Measurements from ENCODE around the gene SLC4A2.

SLC4A2 gene

DNA sequence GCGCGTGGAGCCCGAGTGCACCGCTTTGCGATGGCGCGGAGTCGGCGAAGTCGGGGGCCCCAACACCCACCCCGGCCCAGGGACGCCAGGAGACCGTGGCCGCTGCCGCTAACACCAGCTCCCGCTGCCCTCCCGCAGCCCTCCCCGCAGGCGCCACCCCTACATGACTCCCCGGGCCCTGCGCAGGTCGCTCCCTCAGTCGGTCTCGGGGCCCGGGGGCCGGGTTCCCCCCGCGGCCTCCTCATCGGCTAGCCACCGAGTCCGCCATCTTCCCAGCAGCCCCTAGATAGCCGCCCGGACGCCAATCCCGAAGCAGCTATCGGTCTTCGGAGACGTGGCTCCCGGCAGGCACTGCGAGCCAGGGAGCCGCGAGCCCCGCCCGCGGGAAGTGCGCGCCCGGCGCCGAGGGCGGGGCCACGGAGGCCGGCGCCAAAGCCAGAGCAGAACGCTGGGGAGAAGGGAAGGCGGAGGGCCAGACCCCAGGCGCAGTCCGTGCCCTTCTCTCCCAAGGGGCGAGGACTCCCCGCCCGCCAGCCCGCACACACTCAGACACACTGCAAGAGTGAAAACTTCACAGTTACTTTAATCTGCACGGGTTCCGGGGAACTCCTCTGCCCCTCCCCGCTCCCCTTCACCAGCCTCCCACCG is 21.3 kb downstream of the SLC4A2 start, which contains the start of gene FASTK (continued):
- TF ChIP-seq MZF1 (tag by site-specific recombination; IDR thresholded peaks at IDR 0.05; ENCODE audit: borderline replicate concordance): no peak
- no peak for TF ChIP-seq TRIM28 (IDR thresholded peaks at IDR 0.05; ENCODE audit: borderline replicate concordance, low read length)
- no peak for TF ChIP-seq ZNF596 (tag by site-specific recombination; IDR thresholded peaks at IDR 0.05)
- TF ChIP-seq, protein P1, sequence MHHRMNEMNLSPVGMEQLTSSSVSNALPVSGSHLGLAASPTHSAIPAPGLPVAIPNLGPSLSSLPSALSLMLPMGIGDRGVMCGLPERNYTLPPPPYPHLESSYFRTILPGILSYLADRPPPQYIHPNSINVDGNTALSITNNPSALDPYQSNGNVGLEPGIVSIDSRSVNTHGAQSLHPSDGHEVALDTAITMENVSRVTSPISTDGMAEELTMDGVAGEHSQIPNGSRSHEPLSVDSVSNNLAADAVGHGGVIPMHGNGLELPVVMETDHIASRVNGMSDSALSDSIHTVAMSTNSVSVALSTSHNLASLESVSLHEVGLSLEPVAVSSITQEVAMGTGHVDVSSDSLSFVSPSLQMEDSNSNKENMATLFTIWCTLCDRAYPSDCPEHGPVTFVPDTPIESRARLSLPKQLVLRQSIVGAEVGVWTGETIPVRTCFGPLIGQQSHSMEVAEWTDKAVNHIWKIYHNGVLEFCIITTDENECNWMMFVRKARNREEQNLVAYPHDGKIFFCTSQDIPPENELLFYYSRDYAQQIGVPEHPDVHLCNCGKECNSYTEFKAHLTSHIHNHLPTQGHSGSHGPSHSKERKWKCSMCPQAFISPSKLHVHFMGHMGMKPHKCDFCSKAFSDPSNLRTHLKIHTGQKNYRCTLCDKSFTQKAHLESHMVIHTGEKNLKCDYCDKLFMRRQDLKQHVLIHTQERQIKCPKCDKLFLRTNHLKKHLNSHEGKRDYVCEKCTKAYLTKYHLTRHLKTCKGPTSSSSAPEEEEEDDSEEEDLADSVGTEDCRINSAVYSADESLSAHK (tag by site-specific recombination; IDR thresholded peaks at IDR 0.05): no peak
- TF ChIP-seq ZNF548 (tag by site-specific recombination; IDR thresholded peaks at IDR 0.05): no peak
- TF ChIP-seq, protein P2, sequence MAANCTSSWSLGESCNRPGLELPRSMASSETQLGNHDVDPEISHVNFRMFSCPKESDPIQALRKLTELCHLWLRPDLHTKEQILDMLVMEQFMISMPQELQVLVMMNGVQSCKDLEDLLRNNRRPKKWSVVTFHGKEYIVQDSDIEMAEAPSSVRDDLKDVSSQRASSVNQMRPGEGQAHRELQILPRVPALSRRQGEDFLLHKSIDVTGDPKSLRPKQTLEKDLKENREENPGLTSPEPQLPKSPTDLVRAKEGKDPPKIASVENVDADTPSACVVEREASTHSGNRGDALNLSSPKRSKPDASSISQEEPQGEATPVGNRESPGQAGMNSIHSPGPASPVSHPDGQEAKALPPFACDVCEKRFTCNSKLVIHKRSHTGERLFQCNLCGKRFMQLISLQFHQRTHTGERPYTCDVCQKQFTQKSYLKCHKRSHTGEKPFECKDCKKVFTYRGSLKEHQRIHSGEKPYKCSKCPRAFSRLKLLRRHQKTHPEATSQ (tag by site-specific recombination; IDR thresholded peaks at IDR 0.05): 0 out of 2 replicates have a peak, but pooled peaks have one; percentile 16
- no peak for TF ChIP-seq ZNF629 (tag by site-specific recombination; IDR thresholded peaks at IDR 0.05)
- TF ChIP-seq ZNF585B (tag by site-specific recombination; IDR thresholded peaks at IDR 0.05): no peak
- no peak for TF ChIP-seq ZNF391 (tag by site-specific recombination; IDR thresholded peaks at IDR 0.05; ENCODE audit: borderline replicate concordance, low read depth)
- TF ChIP-seq ZFHX2 (tag by site-specific recombination; conservative IDR thresholded peaks at IDR 0.05): no peak
- no peak for TF ChIP-seq ZNF23 (tag by site-specific recombination; IDR thresholded peaks at IDR 0.05; ENCODE audit: borderline replicate concordance)
- TF ChIP-seq ZNF133 (tag by site-specific recombination; IDR thresholded peaks at IDR 0.05): no peak
- no peak for TF ChIP-seq ZNF558 (tag by site-specific recombination; IDR thresholded peaks at IDR 0.05)
- TF ChIP-seq GFI1B (tag by site-specific recombination; IDR thresholded peaks at IDR 0.05): no peak
- no peak for TF ChIP-seq ZNF549 (tag by site-specific recombination; IDR thresholded peaks at IDR 0.05)
- TF ChIP-seq, protein P3, sequence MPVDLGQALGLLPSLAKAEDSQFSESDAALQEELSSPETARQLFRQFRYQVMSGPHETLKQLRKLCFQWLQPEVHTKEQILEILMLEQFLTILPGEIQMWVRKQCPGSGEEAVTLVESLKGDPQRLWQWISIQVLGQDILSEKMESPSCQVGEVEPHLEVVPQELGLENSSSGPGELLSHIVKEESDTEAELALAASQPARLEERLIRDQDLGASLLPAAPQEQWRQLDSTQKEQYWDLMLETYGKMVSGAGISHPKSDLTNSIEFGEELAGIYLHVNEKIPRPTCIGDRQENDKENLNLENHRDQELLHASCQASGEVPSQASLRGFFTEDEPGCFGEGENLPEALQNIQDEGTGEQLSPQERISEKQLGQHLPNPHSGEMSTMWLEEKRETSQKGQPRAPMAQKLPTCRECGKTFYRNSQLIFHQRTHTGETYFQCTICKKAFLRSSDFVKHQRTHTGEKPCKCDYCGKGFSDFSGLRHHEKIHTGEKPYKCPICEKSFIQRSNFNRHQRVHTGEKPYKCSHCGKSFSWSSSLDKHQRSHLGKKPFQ (tag by site-specific recombination; IDR thresholded peaks at IDR 0.05): no peak; the same call in 1 of the 2 replicates
- TF ChIP-seq, protein P4, sequence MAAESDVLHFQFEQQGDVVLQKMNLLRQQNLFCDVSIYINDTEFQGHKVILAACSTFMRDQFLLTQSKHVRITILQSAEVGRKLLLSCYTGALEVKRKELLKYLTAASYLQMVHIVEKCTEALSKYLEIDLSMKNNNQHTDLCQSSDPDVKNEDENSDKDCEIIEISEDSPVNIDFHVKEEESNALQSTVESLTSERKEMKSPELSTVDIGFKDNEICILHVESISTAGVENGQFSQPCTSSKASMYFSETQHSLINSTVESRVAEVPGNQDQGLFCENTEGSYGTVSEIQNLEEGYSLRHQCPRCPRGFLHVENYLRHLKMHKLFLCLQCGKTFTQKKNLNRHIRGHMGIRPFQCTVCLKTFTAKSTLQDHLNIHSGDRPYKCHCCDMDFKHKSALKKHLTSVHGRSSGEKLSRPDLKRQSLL (tag by site-specific recombination; IDR thresholded peaks at IDR 0.05): no peak
- TF ChIP-seq, protein P5, sequence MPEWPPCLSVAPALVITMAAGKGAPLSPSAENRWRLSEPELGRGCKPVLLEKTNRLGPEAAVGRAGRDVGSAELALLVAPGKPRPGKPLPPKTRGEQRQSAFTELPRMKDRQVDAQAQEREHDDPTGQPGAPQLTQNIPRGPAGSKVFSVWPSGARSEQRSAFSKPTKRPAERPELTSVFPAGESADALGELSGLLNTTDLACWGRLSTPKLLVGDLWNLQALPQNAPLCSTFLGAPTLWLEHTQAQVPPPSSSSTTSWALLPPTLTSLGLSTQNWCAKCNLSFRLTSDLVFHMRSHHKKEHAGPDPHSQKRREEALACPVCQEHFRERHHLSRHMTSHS (tag by site-specific recombination; IDR thresholded peaks at IDR 0.05): no peak
- TF ChIP-seq YY1 (tag by site-specific recombination; IDR thresholded peaks at IDR 0.05): peak; percentile 95
- no peak for TF ChIP-seq ZNF514 (tag by site-specific recombination; IDR thresholded peaks at IDR 0.05)
- TF ChIP-seq ZXDB (tag by site-specific recombination; IDR thresholded peaks at IDR 0.05): peak; percentile 78
- peak; percentile 33; the same call in 1 of the 2 replicates for TF ChIP-seq ZIC2 (tag by site-specific recombination; IDR thresholded peaks at IDR 0.05)
- TF ChIP-seq ZNF623 (tag by site-specific recombination; IDR thresholded peaks at IDR 0.05): no peak
- TF ChIP-seq ZNF768 (tag by site-specific recombination; IDR thresholded peaks at IDR 0.05): no peak
- no peak for TF ChIP-seq ZNF184 (tag by site-specific recombination; IDR thresholded peaks at IDR 0.05)
- TF ChIP-seq, protein P6, sequence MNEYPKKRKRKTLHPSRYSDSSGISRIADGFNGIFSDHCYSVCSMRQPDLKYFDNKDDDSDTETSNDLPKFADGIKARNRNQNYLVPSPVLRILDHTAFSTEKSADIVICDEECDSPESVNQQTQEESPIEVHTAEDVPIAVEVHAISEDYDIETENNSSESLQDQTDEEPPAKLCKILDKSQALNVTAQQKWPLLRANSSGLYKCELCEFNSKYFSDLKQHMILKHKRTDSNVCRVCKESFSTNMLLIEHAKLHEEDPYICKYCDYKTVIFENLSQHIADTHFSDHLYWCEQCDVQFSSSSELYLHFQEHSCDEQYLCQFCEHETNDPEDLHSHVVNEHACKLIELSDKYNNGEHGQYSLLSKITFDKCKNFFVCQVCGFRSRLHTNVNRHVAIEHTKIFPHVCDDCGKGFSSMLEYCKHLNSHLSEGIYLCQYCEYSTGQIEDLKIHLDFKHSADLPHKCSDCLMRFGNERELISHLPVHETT (tag by site-specific recombination; IDR thresholded peaks at IDR 0.05): no peak
- TF ChIP-seq, protein P7, sequence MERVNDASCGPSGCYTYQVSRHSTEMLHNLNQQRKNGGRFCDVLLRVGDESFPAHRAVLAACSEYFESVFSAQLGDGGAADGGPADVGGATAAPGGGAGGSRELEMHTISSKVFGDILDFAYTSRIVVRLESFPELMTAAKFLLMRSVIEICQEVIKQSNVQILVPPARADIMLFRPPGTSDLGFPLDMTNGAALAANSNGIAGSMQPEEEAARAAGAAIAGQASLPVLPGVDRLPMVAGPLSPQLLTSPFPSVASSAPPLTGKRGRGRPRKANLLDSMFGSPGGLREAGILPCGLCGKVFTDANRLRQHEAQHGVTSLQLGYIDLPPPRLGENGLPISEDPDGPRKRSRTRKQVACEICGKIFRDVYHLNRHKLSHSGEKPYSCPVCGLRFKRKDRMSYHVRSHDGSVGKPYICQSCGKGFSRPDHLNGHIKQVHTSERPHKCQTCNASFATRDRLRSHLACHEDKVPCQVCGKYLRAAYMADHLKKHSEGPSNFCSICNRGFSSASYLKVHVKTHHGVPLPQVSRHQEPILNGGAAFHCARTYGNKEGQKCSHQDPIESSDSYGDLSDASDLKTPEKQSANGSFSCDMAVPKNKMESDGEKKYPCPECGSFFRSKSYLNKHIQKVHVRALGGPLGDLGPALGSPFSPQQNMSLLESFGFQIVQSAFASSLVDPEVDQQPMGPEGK (tag by site-specific recombination; IDR thresholded peaks at IDR 0.05): peak; percentile 92
- no peak for TF ChIP-seq GLI2 (tag by site-specific recombination; IDR thresholded peaks at IDR 0.05; ENCODE audit: borderline replicate concordance, low read depth)
- TF ChIP-seq ZSCAN30 (tag by site-specific recombination; IDR thresholded peaks at IDR 0.05): no peak
